ENCODE measurements around the gene KRTAP27-1. TPM values are rescaled to one million over a fixed set of nuclear protein-coding genes. Genes with fewer than 3 reads are reported as not detected.

KRTAP27-1 gene
- total RNA-seq (not detected), polyA plus RNA-seq (not detected)

- TF ChIP-seq POLR2A (IDR thresholded peaks at IDR 0.05): no peak
- no peak for TF ChIP-seq EP300 (IDR thresholded peaks at IDR 0.05)
- no peak for TF ChIP-seq POLR2AphosphoS5 (IDR thresholded peaks at IDR 0.05)
- TF ChIP-seq CTCF (IDR thresholded peaks at IDR 0.05): no peak
- DNase-seq: no peak
- no peaks in the 10 kb centered on the region for H3K27me3 ChIP-seq
- no peaks in the 10 kb centered on the region for H3K4me1 ChIP-seq
- 87 to 93% methylated on average over 6 of the region's 6 CpGs for WGBS, 2 donors
- intact Hi-C loops (cut with DNase I): no loop called here
- H3K27ac ChIP-seq: no peak within 1 kb of the TSS
- no peaks in the 10 kb centered on the region for H3K9me3 ChIP-seq
- no peaks in the 10 kb centered on the region for H3K36me3 ChIP-seq
- H3K4me3 ChIP-seq: no peak within 1 kb of the TSS
Observed at GRCh38 chr21:30337276-30337744, at the start of gene KRTAP27-1. TSS of gene KRTAP27-1 (minus strand) at chr21:30337694. CDS start at chr21:30337668, 26 bp downstream.

GRCh38 chr21:30382201-30382600, 44.7 kb upstream of the KRTAP27-1 start:
- no peak for TF ChIP-seq CTCF (IDR thresholded peaks at IDR 0.05)
- TF ChIP-seq EP300 (IDR thresholded peaks at IDR 0.05): no peak
- no peak for TF ChIP-seq POLR2AphosphoS5 (IDR thresholded peaks at IDR 0.05)
- no peak for TF ChIP-seq POLR2A (IDR thresholded peaks at IDR 0.05)
- intact Hi-C loops (cut with DNase I): no loop called here
- 44 to 53% methylated on average over 1 of the region's 1 CpG for WGBS, 2 donors
- Histone ChIP-seq H3K4me3 (no peak overlapping the region), H3K36me3 (no peaks in the 10 kb centered on the region), H3K4me1 (no peaks in the 10 kb centered on the region), H3K27me3 (no peaks in the 10 kb centered on the region), H3K27ac (no peak overlapping the region), H3K9me3 (no peaks in the 10 kb centered on the region)
- no peak for DNase-seq

- Histone ChIP-seq H3K4me1 (no peaks in the 10 kb centered on the region), H3K27me3 (no peaks in the 10 kb centered on the region), H3K36me3 (no peaks in the 10 kb centered on the region), H3K4me3 (no peak within 1 kb of the TSS), H3K9me3 (no peaks in the 10 kb centered on the region), H3K27ac (no peak within 1 kb of the TSS)
- DNase-seq: no peak
- 54 to 79% methylated on average over 5 of the region's 5 CpGs for WGBS, 2 donors
- TF ChIP-seq CTCF (IDR thresholded peaks at IDR 0.05) (no peak), POLR2AphosphoS5 (IDR thresholded peaks at IDR 0.05) (no peak), EP300 (IDR thresholded peaks at IDR 0.05) (no peak), POLR2A (IDR thresholded peaks at IDR 0.05) (no peak)
- intact Hi-C loops (cut with DNase I): no loop called here
Observed at GRCh38 chr21:30372139-30372770, 34.8 kb upstream of the KRTAP27-1 start, which contains the start of gene KRTAP13-2. TSS of gene KRTAP13-2 (minus strand) at chr21:30372271. CDS start at chr21:30372213, 58 bp downstream.

GRCh38 chr21:30355906-30356305, 18.4 kb upstream of the KRTAP27-1 start:
- H3K9me3 ChIP-seq: no peaks in the 10 kb centered on the region
- TF ChIP-seq POLR2A (IDR thresholded peaks at IDR 0.05): no peak
- TF ChIP-seq EP300 (IDR thresholded peaks at IDR 0.05): no peak
- TF ChIP-seq CTCF (IDR thresholded peaks at IDR 0.05): no peak
- H3K4me3 ChIP-seq: no peak overlapping the region
- H3K27me3 ChIP-seq: no peaks in the 10 kb centered on the region
- intact Hi-C loops (cut with DNase I): no loop called here
- H3K4me1 ChIP-seq: no peaks in the 10 kb centered on the region
- H3K36me3 ChIP-seq: no peaks in the 10 kb centered on the region
- no peak overlapping the region for H3K27ac ChIP-seq
- DNase-seq: no peak
- 32 to 59% methylated on average over 3 of the region's 3 CpGs for WGBS, 2 donors

Data from sigmoid colon (tissue), 7 donors.